NCI-H446 (cell line): ENCODE results near the gene ZBTB45.
A peak's percentile ranks its signal among the peaks of the same experiment; 100 is the strongest.
"Not testable (repeated sequence)": the region's sequence is repeated elsewhere in the genome, so short reads cannot be mapped to it uniquely, and the experiment has no call there.

ENCODE experiments used
- DNase-seq, 2 experiments: peaks; one replicate each; lab custom pipeline; 2025; lab: John Stamatoyannopoulos, UW

The ZBTB45 gene

DNA sequence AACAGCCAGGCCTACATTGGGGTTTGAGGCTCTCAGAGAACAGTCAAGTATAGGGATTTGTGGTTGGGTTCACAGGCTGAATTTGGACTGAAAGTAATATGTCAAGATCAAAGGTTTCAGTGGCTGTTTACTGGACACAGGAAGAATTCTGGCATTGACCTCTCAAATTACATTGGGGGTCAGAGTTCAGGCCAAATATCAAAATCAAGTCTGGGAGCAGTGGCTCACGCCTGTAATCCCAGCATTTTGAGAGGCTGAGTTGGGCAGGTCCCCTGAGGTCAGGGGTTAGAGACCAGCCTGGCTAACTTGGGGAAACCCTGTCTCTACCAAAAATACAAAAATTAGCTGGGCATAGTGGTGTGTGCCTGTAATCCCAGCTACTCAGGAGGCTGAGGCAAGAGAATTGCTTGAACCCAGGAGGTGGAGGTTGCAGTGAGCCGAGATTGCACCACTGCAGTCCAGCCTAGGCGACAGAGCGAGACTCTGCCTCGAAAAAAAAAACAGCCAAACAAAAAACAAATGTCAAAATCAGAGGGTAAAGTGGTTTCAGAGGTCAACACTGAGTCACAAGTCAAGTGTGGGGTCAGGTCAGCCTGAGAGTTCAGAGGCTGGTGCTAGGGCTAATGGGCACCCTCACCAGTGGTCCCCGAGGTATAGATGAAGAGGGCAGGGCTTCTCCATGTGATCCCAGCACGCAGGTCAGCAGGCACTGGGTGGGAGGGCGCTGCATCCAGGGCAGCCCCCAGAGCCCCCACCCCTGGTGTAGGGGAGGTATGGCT, 9.3 kb downstream of the ZBTB45 start:
- DNase-seq = no peak

DNA sequence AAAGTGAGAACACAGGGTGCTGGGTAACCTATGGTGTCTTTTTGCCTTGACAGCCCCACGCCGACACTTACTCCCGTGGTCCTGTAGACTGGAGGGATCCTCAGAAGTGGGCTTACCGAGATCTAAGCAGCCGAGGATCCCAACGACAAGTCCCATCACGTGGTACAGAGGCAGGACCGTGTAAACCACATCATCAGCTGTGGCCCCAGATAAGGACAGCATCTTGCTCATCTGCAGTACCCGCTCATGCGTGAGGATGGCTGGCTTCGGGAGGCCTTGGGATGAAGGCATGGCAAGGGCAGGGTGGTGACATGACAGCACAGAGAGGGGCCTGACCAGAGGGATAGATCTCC, 9.9 kb downstream of the ZBTB45 start:
- no peak for DNase-seq

DNA sequence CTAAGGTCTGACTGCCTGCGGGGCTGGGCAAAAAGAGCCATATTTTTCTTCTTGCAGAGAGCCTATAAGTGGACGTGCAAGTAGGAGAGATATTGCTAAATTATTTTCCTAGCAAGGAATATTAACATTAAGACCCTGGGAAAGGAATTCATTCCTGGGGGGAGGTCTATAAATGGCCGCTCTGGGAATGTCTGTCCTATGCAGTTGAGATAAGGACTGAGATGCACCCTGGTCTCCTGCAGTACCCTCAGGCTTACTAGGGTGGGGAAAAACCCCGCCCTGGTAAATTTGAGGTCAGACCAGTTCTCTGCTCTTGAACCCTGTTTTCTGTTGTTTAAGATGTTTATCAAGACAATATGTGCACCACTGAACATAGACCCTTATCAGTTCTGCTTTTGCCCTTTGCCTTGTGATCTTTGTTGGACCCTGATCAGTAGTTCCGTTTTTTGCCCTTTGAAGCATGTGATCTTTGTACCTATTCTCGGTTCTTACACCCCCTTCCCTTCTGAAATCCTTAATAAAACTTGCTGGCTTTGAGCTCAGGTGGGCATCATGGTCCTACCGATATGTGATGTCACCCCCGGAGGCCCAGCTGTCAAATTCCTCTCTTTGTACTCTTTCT, 11.9 kb downstream of the ZBTB45 start:
- DNase-seq = not testable (repeated sequence)

DNA sequence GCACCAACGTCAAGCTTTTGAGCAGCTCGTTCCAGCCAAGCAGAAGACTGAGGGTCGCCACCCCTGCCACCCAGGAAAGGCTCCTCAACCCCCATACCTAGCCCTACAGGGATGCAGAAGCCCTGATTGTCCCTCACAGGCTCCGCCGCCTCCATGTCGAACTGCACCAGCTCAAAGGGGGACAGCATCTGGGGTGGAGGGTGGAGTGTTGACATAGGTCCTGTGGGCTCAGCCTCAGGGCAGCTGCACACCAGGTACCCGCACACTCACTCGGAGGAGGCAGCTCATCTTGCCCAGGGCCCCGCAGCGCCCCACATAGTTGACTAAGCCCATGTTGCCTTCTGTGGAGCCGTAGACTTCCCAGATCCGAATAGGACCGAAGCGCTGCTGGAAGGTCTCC, 19.4 kb downstream of the ZBTB45 start:
- DNase-seq = no peak

DNA sequence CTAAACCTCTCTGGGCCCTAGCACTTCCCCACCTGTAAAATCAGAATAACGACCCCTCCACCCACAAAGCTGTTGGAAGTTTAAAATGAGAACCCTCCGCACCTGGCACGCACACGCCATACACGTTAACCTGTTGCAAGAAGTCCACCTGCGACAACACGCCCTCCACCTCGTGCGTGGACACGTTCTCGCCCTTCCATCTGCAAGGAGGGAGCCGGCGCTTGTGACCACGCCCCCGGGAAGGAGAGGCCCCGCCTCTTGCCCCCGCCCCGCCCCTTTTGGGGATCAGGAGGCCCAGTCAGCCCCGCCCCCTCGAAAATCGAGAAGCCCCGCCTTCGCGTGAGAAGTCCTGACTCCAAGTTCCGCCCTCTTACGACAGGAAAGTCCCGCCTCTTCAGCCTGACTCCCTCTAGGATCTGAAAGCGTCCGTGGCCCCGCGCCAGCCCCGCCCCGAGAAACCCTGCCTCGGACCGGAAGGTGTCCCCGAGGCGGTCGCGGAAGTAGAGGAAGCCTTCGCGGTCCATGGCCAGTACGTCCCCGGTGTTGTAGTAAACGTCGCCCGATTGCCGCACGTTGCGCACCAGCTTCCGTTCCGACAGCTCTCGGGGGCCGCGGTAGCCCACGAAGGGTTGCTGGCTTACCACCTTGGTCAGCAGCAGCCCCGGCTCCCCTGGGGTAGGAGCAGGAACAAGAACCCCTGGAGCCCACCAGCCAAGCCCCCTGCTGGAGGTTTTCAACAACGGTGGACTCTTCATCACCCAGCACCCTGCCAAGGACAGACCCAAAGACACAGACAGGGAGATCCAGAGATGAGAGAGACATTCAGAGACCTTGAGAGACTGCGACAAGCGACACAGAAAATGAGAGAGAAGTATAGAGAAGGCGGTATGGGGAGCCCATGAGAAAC, 20.3 kb downstream of the ZBTB45 start:
- DNase-seq = peak; percentile 97 to 99

DNA sequence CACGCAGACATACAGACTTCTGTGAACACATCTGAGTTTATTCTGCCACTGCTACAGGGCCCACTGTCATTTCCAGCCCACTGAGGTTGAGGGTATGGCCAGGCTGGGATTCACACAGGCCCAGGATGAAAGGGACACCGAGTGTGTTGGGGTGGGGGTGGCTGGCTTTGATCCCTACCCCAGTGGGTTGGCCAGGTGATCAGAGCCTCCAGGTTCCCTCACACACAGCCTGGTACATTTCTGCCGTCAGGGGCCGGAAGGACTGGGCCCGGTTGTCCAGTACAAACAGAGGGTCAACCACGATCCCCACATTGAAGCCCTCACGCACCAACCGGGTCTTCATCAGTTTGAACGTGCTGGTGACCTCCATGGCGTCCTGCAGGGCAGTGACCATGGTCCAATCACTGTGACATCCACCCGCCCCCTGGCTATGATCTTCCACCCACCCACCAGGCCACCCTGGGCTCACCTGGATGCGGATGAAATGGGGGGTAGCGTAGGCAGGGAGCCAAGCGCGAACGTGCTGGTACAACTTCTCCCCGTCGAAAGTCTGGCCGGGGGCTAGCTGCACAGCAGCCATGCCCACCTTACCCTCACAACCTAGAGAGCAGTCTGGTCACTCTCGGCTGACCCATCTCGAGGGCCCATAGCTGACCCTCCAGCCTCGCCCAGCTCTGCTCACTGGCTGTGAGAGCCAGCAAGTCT, 21.1 kb downstream of the ZBTB45 start:
- DNase-seq = no peak

DNA sequence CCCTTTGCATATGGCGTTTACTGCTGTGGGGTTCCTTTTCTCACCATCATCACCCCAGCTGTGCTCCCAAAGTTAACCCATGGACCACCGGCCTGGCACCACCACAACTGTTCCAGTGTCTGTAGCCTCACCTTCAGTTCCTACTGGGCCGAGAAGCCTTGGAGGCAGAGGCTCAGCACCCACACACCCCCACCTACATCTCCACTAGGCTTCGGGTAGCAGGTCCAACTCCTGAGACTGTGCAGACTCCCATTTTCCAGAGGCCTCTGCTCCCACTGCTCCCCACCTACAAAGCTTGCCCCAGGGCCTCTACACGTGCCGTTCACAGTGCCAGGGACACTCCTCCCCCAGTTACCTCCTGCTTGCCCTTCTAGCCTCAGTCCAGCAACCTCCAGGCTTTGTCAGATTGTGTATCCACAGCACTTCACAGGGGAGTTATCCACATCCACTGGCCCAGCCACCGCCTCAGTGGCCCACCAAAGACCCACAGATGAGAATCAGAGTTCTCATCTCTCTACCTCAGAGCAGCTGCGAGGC, 21.9 kb downstream of the ZBTB45 start:
- no peak for DNase-seq

DNA sequence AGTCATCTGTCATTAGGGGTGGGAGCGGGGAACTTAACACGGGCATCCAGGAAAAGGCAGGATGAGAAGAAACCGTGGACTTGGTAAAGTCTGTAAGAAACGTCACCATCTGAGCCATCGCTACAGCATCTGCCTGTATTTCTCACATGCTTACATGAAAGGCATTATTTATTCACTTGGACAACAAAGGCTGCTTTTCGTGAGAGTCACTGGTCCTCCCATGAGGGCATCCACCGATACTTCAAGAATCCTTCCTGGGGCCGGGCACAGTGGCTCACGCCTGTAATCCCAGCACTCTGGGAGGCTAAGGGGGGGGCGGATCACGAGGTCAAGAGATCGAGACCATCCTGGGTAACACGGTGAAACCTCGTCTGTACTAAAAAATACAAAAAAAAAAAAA, 27.3 kb downstream of the ZBTB45 start:
- DNase-seq = no peak

DNA sequence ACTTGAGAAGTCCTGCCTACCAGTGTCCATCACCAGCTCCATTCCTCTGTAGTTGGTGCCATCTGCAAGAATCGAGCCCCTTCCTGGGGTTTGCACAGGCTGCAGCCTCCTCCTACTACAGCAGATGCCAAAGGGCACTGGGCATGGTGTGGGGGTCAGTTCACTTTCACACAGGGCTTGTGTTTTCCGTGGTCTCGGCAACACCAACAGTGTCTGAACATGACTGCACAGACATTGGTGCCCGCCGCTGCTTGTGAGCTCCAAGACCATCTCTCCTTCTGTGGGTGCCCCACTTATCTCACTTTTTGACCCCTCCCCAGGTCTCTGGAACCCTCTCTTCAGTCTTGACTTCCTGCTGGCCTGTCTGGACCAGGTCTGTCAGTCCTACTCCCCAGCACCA, 28.2 kb downstream of the ZBTB45 start:
- no peak for DNase-seq

DNA sequence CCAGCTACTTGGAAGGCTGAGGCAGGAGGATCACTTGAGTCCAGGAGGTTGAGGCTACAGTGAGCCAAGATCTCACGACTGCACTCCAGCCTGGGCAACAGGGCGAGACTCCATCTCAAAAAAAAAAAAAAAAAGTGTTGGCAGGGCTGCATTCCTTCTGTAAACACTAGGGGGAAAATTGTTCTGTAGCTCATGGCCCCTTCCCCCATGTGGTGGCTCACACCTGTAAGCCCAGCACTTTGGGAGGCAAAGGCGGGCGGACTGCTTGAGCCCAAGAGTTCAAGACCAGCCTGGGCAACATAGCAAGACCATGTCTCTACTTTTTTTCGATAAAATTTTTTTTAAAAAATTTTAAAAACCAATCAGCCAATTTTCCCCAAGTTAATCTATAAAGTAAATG, 35.3 kb downstream of the ZBTB45 start:
- not testable (repeated sequence) for DNase-seq

DNA sequence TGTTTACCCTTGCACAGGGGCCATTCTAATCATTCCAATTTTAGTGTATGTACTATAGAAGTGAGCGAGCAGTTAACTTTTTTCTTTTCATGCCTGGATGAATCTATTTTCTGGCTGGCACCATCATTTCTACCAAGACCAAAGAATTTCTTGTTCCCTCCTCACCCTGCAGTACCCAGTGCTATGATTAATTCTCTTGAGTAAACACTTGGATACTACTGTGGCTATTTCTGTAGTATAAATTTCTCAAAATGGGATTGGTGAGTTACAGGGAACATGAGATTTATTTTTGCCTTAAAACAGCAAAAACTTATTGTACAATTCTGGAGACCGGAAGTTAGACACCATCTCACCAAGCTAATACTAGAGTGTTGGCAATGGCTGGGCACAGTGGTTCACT, 35.8 kb downstream of the ZBTB45 start:
- DNase-seq = no peak

DNA sequence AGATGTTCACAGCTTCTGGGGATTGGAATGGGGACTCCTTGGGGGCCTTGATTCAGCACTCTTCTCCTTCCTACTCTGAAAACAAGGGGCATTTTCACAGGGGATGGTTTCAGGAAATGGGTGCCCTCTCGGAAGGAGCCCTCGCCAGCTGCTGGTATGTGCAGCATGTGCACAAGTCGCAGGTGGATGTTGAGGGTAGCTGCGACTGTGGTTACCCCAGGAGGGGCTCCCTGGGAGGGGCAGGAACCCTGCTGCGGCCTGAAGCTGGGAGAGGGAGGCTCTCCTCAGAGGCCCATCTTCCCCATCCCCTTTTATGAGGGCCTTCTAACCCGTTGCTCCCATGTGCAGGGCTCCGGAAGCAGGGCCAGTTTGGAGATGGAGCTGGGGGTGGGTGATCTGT, 37.2 kb downstream of the ZBTB45 start:
- no peak for DNase-seq

DNA sequence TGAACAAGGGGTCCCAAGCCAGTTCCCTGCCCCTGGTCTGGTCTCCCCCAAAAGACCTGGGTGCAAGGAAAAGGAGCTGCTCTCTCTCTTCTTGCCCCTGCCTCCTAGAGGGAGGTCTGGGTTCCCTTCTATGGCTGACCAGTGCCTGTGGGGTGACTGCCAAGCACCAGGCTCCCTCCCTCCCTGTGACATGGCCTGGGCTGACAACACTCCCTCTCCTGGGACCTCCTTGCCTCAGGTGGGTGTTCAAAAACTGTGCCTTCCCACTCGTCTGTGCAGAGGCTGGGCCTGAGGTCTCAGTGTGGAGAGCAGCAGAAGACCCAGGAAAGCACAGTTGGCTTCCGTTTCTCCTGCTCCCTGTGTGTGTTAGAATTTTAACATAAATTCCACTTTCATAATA, 38.8 kb downstream of the ZBTB45 start:
- DNase-seq = no peak

DNA sequence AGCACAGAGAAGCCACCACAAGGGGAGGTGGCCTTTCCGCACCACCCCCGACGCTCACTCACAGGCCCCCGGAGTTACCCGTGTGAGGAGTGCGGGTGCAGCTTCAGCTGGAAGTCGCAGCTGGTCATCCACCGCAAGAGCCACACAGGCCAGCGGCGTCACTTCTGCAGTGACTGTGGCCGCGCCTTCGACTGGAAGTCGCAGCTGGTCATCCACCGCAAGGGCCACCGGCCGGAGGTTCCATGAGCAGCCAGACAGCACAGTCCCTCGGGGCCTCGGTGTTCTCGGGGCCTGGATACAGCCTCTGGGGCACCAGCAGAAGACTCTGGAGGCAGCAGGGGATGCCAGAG, 39.2 kb downstream of the ZBTB45 start:
- no peak for DNase-seq

DNA sequence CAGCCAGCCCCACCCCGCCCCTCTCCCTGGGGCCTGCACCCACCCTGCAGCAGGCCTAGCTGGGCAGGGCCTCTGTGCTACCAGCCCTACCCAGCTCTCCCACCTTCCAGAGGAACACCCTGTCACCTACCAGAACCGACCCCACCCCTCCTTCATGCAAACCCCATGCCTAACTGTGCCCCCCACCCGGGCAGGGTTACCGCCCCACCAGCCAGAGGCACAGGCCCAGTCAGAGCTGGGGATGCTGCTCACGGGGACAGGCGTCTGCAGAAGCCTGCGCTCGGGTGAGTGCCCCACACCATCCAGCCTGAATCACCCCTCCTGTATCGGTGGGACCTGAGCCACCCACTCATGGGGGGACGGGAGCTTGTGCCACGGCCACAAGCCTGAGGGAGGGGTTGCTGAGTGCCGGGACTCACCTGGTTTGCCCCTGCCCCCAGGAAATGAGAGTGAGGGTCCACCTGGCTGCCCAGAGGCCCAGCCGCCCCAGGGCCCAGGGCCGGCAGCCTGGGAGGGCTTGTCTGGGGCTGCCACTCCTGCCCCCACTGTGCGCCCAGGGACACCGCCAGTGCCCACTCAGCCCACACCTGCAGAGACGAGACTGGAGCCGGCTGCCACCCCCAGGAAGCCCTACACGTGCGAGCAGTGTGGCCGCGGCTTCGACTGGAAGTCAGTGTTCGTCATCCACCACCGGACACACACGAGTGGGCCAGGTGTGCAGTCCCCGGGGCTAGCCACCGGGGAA, 39.7 kb downstream of the ZBTB45 start:
- DNase-seq = no peak

DNA sequence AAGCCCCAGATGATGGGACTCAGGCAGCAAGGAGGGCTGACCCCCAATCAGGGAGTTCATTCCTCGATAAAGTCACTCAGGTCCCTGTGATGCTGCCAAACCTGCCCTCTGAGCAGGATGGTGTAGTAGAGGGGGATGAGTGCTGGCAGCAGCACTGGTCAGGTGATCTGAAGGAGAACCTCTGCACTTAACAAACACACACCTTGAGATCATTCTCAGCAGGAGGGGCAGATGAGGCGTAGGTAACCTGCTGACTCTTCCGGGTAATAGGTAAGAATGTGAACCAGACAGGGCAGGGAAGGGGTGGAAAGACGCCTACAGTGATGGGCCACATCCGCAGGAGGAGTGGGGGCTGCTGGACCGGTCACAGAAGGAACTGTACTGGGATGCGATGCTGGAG, 40.3 kb downstream of the ZBTB45 start:
- no peak for DNase-seq

DNA sequence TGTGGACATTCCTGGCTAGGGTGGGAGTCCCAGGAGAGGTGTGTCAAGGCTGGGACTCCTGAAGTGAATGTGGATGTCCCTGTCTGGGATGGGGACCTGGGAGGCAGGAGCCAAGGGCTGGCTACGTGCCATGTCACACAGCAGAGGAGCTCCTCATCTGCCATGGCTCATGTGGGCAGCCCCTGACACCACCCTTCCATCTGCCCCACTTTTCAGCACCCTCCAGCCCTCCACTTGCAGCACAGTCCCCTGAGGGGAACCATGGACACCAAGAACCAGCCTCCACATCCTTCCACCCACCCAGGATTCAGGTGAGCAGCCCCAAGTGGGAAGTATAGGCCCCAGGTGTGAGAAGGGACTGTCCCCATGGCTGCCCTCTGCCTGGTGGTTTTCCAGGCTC, 41.7 kb downstream of the ZBTB45 start:
- DNase-seq = no peak

DNA sequence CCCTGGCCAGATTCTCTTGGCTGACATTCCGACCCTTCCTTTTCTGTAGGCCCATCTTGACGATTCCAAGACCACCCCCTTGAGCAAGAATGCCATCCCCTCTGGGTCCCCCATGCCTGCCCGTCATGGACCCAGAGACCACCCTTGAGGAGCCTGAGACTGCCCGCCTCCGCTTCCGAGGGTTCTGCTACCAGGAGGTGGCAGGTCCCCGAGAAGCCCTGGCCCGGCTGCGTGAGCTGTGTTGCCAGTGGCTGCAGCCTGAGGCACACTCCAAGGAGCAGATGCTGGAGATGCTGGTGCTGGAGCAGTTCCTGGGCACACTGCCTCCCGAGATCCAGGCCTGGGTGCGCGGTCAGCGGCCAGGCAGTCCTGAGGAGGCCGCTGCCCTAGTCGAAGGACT, 42.5 kb downstream of the ZBTB45 start:
- no peak for DNase-seq

DNA sequence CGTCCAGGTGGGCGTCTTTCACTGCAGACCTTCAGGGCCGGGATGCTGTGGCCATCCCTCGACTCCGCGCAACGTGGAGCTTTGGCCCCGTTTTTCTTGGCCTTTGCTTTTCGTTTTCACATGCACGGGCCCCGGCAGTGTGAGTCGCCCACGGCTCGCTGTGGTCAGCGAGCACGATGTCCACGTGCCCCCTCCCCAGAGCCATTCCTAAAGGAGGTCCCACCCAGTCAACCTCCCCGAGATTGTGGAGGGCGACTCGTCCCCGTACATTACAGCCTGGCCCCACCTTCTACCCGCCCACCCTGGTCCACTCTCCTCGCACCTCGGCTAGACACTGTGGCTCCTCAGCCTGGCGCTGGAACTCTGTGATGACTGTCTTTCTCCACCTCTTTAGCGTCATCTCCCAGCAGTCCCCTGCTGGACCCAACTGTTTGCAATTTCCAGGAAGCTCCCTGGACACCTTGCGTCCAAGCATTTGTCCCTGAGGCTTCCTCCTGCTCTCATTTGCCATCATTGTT, 43.1 kb downstream of the ZBTB45 start:
- DNase-seq = no peak

DNA sequence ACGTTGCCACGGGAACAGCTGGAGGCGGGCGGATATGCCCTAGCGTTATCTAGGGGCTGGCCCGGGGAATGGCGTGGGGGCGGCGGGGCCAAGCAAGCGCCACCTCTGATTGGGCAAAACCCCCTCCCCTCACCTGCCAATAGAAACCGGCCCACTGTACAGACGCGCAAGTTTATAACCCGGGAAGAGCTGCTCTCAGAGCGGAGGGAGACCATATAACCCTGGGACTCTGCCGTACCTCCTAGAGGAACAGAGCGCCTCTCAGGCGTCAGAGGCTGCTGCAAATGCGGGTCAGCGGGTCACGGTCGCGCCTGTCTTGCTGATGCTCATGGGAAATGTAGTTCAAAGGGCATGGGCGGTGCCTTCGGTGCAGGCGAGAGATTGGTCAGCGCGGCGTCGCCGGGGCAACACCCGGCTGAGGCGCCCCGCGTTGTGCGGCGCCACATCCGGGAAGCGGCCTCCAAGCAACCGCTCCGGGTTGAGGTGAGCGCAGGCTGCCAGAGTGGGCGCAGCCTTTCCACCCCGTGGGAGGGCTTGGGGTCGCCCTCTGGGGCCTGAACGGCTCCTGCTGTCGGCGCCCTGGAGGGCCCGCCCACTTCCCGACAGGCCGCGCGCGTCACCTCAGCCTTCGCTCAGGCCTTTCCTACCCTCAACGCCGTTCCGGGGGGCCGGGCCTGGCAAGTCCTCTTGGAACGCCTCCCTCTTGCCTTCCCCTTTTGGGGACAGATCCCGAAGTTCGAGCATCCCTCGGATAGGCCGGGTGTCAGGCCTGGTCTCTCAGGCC, 43.7 kb downstream of the ZBTB45 start, which contains the start of gene ZNF446:
Gene ZNF446 (plus strand): TSS at position 639 of the 784 bp plus-strand sequence. CDS start 867 bp downstream, outside the sequence.
- DNase-seq = peak; percentile 89 to 96
